H1 (cell line): ENCODE measurements around the gene CTIF.

Source experiments
- CTCF ChIP-seq, 3 experiments: IDR thresholded peaks; 1 replicate in 2 of 3; 2 replicates in 1 of 3; pipeline versions ENCODE4 v1.5.1 to v1.6.1; 2011; ENCODE audit warnings: low read length in 3 of 3, mild to moderate bottlenecking in 3 of 3, inconsistent platforms in 2 of 3, low read depth in 1 of 3, moderate library complexity in 1 of 3; ENCODE audit not compliant: insufficient read depth in 1 of 3; ENCODE audit errors: control extremely low read depth in 1 of 3
- POLR2A ChIP-seq, 2 experiments: IDR thresholded peaks; 1 replicate in 1 of 2; 2 replicates in 1 of 2; pipeline ENCODE4 v1.6.1; 2011; ENCODE audit warnings: low read depth in 2 of 2, low read length in 2 of 2, mild to moderate bottlenecking in 2 of 2; ENCODE audit errors: control extremely low read depth in 1 of 2
- RBBP5 ChIP-seq: IDR thresholded peaks from 2 replicates; pipeline ENCODE4 v1.7.1; 2012; ENCODE audit warnings: low read depth, mild to moderate bottlenecking, inconsistent platforms, low read length, moderate library complexity, borderline replicate concordance
- RNF2 ChIP-seq: fragments of 200-900, 300-1000 bp; sonication (generic); IDR thresholded peaks from 2 replicates; pipeline ENCODE4 v1.7.1; 2016; ENCODE audit warnings: borderline replicate concordance, low read depth, mild to moderate bottlenecking, antibody characterized with exemption, low read length; ENCODE audit not compliant: poor library complexity, severe bottlenecking; ENCODE audit errors: missing control alignments
- RXRA ChIP-seq: IDR thresholded peaks from 2 replicates; pipeline ENCODE4 v1.6.1; 2011; ENCODE audit warnings: low read depth, mild to moderate bottlenecking, low read length, moderate library complexity; ENCODE audit not compliant: insufficient read depth
- SP2 ChIP-seq: IDR thresholded peaks from 2 replicates; pipeline ENCODE4 v1.6.1; 2012; ENCODE audit warnings: mild to moderate bottlenecking, low read length, inconsistent platforms
- SRF ChIP-seq: IDR thresholded peaks from 2 replicates; pipeline ENCODE4 v1.6.1; 2011; ENCODE audit warnings: mild to moderate bottlenecking, low read depth, low read length, moderate library complexity
- TBP ChIP-seq: IDR thresholded peaks from 2 replicates; pipeline ENCODE4 v1.6.1; 2011; ENCODE audit warnings: low read depth, low read length, improper control_type of control experiment

- TF ChIP-seq SRF (no peak), RXRA (no peak), CTCF (IDR thresholded peaks at IDR 0.05; ENCODE audit: control extremely low read depth in 1 of 3, insufficient read depth in 1 of 3, low read depth in 1 of 3, low read length in 3 of 3) (no peak), SP2 (no peak), POLR2A (IDR thresholded peaks at IDR 0.05; ENCODE audit: control extremely low read depth in 1 of 2, low read depth in 2 of 2, low read length in 2 of 2) (no peak), TBP (no peak), RBBP5 (no peak), RNF2 (no peak)
These were observed 259.8 kb downstream of the CTIF start for GRCh38 chr18:48798334-48799245.
